H1 (cell line): ENCODE measurements around the gene COL27A1. TPM values are rescaled to one million over a fixed set of nuclear protein-coding genes. Genes with fewer than 3 reads are reported as not detected.

ENCODE experiments used
- CBX8 ChIP-seq: fragments of 300-800, 300-1000 bp; sonication (generic); IDR thresholded peaks from 2 replicates; pipeline ENCODE4 v1.7.1; 2016; ENCODE audit warnings: low read depth, low read length, borderline replicate concordance
- CHD7 ChIP-seq: fragments of 300-600 bp; sonication (generic); IDR thresholded peaks from 2 replicates; pipeline ENCODE4 v1.7.1; 2012; ENCODE audit warnings: low read length, moderate library complexity, mild to moderate bottlenecking, inconsistent platforms; ENCODE audit not compliant: insufficient replicate concordance
- CTBP2 ChIP-seq: IDR thresholded peaks from 2 replicates; pipeline ENCODE4 v1.7.0; 2011; ENCODE audit warnings: borderline replicate concordance, mild to moderate bottlenecking, moderate library complexity, mixed read lengths, low read length; ENCODE audit not compliant: insufficient read depth, insufficient read length
- EGR1 ChIP-seq: IDR thresholded peaks from 2 replicates; pipeline ENCODE4 v1.6.1; 2011; ENCODE audit warnings: low read depth, low read length, borderline replicate concordance
- EP300 ChIP-seq, 2 experiments: IDR thresholded peaks; 1 replicate in 1 of 2; 2 replicates in 1 of 2; pipeline ENCODE4 v1.6.1; 2011 to 2012; ENCODE audit warnings: low read depth in 2 of 2, low read length in 2 of 2, mild to moderate bottlenecking in 2 of 2, borderline replicate concordance in 1 of 2, inconsistent platforms in 1 of 2, moderate library complexity in 1 of 2
- JUN ChIP-seq: IDR thresholded peaks from 2 replicates; pipeline ENCODE4 v1.6.1; 2011; ENCODE audit warnings: low read depth, mild to moderate bottlenecking, improper control_type of control experiment, low read length
- KDM5A ChIP-seq: fragments of 200-600 bp; IDR thresholded peaks from 2 replicates; pipeline ENCODE4 v1.7.1; 2012; ENCODE audit warnings: mild to moderate bottlenecking, low read length, inconsistent platforms, mixed read lengths
- SIX5 ChIP-seq: IDR thresholded peaks from 2 replicates; pipeline ENCODE4 v1.6.1; 2011; ENCODE audit warnings: mild to moderate bottlenecking, low read depth, low read length
- SP2 ChIP-seq: IDR thresholded peaks from 2 replicates; pipeline ENCODE4 v1.6.1; 2012; ENCODE audit warnings: mild to moderate bottlenecking, low read length, inconsistent platforms
- polyA plus RNA-seq, 7 experiments: library from polyadenylated mRNA; depleted of rRNA in 3 of 7; stranded (reverse) in 5 of 7; unstranded in 2 of 7; fragments of >200 nt in 5 of 7; fragments of 200-250 nt in 2 of 7; gene quantifications; 1 replicate in 5 of 7; 2 replicates in 1 of 7; 4 replicates in 1 of 7; pipeline versions ENCODE4 v1.2.1 to v1.2.3, GENCODE V29; 2011 to 2013; ENCODE audit warnings: missing spikeins in 2 of 7, mixed read lengths in 2 of 7
- total RNA-seq: library from RNA; stranded (reverse); fragmentation: NEBNext Ultra II Directional; extraction: Animal tissue kit (Norgen Biotek cat#: 25700); gene quantifications from 2 replicates; pipeline ENCODE4 v1.2.1, GENCODE V29; 2021

Gene COL27A1
- total and polyA plus RNA-seq, 2 of the 8 experiments (the other 6 are each of a cell fraction or from before 2014, with no cell fraction given): 15.1 to 22.8 TPM

DNA sequence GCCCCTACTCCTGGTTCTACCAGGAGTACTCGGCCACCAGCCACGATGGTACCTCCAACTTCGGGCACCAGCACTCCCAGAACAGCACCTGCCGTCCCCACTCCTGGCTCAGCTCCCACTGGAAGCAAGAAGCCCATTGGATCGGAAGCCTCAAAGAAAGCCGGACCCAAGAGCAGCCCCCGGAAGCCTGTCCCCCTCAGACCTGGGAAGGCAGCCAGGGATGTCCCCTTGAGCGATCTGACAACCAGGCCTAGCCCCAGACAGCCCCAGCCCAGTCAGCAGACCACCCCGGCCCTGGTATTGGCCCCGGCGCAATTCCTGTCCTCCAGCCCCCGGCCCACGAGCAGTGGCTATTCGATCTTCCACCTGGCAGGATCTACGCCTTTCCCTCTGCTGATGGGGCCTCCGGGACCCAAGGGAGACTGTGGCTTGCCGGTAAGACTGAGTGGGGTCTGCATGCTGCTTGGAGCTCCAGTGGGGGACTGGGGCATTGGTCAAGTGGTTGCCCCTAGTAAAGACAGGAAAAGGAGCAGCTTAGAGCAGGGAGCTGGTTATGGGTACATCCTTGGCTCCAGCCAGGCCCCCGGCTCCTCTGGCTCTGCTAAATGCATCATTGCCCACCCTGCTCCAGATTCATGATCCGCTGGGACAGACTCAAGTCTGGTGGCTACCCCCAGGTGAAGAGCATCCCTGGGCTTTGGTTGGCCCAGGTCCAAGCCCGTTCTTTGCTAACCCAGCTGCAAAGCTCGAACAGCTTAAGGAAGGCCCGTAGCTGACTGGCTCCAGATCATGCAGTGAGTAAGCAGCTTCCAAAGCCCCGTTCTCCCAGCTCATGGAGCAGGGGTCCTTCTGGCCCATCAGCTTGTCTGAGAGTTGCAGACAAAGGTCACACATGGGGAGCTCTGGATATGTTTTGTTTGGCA, 14.0 kb downstream of the COL27A1 start (continued):
- TF ChIP-seq CHD7 (no peak), SIX5 (no peak), SP2 (no peak), CBX8 (no peak), JUN (no peak), EP300 (IDR thresholded peaks at IDR 0.05; ENCODE audit: borderline replicate concordance in 1 of 2, low read depth in 2 of 2, low read length in 2 of 2) (no peak), KDM5A (no peak), CTBP2 (no peak), EGR1 (no peak)
